ENCODE results near the gene PSPH.

DNA sequence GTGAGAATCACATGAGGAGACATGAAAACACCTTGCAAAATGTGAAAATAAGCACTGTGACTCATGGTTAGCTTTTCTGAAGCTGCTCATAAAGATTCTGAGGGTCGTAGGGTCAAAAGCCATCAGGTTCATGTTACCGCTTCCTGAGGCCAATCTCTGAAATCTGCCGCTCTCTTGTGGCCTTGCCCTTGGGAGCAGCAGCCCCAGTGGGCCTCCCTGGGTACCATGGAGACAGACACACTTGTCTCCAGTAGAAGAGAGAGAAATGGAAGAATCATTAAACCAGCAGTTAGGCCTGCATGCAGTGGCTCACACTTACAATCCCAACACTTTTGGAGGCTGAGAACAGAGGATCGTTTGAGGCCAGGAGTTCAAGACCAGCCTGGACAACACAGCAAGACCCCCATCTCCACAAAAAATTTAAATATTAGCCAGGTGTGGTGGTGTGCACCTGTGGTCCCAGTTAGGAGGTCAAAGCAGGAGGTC, 44.0 kb downstream of the PSPH start:
- TF ChIP-seq, protein P1, sequence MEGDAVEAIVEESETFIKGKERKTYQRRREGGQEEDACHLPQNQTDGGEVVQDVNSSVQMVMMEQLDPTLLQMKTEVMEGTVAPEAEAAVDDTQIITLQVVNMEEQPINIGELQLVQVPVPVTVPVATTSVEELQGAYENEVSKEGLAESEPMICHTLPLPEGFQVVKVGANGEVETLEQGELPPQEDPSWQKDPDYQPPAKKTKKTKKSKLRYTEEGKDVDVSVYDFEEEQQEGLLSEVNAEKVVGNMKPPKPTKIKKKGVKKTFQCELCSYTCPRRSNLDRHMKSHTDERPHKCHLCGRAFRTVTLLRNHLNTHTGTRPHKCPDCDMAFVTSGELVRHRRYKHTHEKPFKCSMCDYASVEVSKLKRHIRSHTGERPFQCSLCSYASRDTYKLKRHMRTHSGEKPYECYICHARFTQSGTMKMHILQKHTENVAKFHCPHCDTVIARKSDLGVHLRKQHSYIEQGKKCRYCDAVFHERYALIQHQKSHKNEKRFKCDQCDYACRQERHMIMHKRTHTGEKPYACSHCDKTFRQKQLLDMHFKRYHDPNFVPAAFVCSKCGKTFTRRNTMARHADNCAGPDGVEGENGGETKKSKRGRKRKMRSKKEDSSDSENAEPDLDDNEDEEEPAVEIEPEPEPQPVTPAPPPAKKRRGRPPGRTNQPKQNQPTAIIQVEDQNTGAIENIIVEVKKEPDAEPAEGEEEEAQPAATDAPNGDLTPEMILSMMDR (conservative IDR thresholded peaks at IDR 0.05; ENCODE audit: low read depth, low read length): no peak
- no peak for TF ChIP-seq EZH2 (IDR thresholded peaks at IDR 0.05; ENCODE audit: borderline replicate concordance, low read depth, low read length, poor library complexity, severe bottlenecking)
